SK-N-MC (cell line): ENCODE data around the gene PCDH20.

ENCODE experiments used
- EZH2 ChIP-seq: fragments of 200-600 bp; sonication (generic); IDR thresholded peaks from one replicate; pipeline ENCODE4 v1.6.1; 2017; ENCODE audit warnings: antibody characterized with exemption
- POLR2AphosphoS5 ChIP-seq: IDR thresholded peaks from 2 replicates; pipeline ENCODE4 v1.6.1; 2012; ENCODE audit warnings: mild to moderate bottlenecking, low read depth, low read length, borderline replicate concordance

GRCh38 chr13:61410669-61411297 lies 4.9 kb downstream of the PCDH20 start:
- TF ChIP-seq POLR2AphosphoS5: no peak
- TF ChIP-seq EZH2: no peak
